IPS DF 4.7 (cell line): ENCODE results near the gene SUB1.
"Not testable (repeated sequence)": the region's sequence is repeated elsewhere in the genome, so short reads cannot be mapped to it uniquely, and the experiment has no call there.

Experiments used
- DNase-seq: peaks from one replicate; pipeline ENCODE4 v3.0.0-alpha.2; 2013; ENCODE audit warnings: low spot score; ENCODE audit errors: extremely low read depth

The SUB1 gene

DNA sequence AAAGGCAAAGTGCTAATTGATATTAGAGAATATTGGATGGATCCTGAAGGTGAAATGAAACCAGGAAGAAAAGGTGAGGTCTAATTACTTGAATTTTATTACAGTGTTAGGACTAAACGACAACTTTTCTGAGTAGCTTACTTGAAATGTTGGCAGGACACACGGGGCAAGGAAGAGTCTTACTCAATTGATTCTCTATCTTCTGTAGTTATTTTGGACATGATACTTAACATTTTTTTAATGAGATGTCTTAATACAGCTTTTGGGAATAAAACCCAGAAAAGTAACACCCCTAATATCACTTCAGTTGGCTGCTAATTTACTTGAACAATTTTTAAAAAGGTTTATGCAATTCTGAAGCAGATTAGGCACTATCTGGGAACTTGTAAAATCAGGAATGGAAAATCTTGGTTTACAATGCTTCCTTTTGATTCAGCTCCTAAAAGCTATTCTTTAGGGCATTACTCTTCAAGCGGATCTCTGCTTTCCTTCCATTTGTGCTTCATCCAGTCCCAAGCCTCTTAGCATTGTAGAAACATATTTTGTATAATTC, 13.7 kb downstream of the SUB1 start:
- DNase-seq, result no peak

DNA sequence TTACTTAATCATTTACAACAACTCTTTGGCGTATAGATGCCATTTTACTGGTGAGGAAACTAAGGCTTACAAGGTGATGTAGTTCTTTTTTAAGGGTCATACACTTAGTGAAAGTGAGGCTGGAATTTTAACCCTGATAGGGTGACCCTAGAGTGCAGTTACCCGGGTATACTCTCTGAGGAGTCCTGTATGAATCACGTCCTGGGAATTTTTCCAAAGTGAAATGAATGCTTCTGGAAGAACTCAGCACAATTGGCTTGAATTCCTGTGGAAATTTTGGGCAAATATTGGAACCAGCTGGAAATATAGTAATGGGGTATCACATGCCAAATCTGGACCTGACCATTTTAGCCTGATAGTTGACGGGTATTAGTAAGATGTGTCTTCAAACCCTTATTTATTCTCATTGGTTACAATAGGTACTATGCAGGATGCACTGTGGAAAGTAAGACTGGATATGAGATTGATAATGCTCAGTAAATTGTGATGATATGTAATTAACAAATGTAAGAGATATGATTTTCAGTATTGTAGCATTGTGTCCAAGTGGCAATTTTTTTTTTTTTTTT, 14.8 kb downstream of the SUB1 start:
- DNase-seq, result no peak

DNA sequence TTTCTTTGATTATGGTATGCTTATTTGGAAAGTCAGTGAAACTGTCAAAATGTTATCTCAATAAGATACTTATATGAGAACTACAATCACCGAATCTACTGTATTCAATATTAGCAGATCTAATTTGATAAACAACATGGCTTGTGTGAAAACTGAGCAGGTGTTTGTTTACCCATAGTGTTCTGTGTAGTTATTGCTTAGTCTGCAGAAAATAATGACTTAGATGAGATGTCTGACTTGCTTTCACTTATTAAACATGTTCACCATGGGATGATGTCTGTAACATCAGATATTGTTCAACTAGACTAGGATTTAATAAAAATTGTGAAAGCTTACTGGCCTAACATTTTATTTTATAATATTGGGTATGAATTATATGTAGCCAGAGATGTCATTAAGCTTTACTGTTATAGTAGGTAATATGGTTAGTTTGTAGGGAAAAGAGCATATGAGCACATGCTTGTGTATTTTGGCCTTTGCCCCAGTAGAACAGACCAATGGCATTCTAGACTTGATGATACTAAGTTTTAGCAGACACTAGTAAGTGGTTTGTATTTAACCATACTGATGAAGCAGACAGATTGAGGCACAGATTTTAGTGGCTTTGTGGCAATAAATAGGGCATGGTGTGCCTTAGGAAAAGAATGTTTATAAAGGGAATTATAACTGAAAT, 16.4 kb downstream of the SUB1 start:
- no peak for DNase-seq

DNA sequence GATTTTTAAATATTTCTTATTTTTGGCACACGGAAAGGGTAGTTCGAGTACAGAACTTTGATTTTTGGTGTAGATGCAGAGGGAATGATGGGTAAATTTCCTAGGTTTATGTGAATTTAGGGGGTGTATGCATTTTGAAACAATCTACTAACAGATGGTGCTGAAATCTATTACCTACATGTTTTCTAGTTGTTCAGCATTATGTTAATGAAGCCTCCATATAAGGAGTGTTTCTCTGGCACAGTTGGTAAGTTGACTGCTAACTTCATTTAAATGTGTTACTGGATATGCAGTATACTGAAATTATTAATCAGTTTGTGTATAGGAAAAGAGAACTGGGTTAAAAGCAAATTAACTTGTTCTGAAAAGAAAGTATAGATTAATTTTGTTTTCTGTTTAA, 17.5 kb downstream of the SUB1 start:
- no peak for DNase-seq

DNA sequence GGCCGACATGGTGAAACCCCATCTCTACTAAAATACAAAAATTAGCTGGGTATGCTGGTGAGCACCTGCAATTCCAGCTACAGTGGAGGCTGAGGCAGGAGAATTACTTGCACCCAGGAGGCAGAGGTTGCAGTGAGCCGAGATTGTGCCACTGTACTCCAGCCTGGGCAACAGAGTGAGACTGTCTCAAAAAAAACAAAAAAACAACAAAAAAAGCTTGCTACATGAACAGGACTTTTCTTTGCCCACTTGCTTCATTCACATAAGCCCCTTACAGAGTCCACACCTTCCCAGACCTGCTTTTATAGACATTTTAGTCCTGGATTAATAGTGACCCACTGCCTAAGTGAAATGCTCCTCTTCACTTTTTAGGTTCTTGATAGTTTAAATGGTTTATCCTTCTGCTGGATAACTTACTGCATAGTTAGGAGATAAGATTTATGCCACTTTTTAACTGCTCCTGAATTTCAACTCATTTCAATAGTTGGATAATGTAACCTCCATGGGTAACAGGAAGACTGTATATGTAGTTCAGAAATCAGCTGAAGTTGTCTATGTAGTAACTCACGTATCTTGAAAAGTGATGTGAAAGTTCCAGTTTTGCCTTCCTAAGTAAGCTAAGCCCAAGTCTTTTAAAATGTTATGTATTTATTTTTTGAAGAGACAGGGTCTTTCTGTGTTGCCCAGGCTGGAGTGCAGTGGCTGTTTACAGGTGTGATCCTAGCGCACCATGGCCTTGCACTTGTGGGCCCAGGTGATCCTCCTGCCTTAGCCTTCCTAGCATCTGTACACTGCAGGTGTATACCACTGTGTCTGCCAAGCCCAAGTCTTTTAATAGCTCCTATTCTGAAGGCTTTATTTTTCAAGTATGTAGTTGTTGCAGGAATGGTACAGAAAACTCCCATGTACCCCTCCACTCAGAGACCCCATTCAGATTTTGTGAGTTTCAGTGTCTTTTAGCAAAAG, 19.7 kb downstream of the SUB1 start:
- no peak for DNase-seq

DNA sequence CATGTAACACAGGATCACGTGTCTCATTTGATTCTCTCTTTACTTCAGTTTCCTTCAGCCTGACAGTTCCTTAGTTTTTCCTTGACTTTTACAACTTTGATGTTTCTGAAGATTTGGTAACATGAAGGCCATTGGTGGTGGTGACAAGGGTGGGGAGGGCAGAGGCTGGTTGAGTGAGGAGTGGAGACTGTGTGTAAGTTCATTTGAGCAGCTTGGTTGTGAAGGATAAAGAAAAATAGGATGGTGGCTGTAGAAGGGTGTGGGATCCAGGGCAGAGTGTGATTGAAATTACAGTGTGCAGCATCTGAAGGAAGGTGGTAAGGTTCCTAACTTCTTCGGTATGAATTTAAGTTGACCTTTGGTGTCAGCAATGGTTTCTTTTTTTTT, 20.4 kb downstream of the SUB1 start:
- DNase-seq, result no peak

DNA sequence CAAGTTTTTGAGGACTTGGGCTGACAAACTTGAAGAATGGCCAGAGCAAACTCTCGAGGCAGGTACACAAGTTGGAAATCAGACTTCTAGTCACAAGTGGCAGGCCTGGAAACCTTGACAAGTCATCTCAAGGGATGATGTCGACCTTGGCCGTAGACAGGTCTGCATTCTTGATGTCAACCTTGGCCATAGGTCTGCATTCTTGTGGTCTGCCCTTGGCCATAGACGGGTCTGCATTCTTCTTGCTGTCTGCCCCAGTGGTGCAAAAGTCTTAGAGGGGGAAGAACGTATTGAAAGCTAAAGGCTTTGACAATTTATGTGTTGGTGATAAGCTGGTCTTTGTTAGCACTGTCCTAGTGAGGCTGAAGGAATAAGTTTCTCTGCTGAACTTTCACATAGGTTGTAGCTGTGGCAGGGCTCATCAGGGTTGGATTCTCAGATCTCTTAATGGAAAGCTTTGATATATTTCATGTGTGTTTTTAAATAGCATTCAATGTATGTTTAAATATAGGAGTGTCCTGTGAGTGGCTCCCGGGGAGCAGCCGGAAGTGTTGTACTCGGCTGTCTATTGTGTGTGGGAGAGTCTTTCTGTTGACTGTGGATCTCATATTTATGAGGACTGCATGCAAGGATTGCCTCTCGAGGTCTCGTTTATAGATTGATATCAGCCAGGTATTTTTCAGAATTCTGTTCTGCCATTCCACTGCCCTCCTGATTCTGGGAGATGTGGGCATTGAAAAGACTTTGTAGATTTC, 27.0 kb downstream of the SUB1 start:
- DNase-seq, result no peak

DNA sequence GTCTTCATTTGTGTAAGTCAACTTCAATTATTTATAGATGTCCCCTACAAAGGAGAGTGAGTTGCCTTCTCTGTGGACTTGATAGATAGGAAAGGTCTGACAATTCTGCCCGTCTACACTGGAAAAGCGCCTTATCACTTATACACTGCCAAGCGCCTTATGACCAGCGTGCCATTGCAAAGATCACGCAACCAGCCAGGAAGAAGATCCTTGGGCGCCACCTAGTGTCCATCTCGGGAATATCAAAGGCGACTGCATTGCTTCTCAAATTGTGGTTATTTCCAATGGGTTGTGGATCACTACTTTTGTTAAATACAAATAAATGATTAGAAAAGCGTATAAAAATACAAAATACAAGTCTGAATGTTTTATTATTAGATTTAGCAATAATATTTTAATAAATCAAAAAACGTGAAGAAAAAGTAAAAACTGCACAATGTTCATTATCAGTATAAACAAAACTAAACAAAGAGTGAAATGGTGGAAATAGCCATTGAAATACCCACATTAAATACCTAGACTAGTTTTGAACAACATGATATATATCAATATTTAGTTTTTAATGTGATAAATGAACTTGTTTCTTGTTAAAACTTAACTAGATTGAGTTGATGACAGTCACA, 27.8 kb downstream of the SUB1 start:
- peak; percentile 60 for DNase-seq

DNA sequence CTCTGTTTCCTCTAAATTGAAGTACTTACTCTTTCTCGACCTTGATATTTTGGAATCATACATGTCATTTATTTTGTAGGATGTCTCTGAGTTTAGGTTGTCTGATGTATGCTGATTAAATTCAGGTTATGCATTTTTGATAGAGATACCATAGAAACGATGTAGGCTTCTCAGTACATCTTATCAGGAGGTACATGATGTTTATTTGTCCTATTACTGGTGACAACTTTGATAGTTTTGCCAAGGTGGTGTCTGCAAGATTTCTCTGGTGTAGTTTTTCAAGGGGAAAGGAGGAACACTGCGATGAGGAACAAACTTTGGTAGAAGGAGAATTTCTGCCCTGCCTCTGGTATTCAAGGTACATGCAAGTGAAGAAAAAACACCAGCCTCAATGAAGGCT, 29.9 kb downstream of the SUB1 start:
- no peak for DNase-seq

DNA sequence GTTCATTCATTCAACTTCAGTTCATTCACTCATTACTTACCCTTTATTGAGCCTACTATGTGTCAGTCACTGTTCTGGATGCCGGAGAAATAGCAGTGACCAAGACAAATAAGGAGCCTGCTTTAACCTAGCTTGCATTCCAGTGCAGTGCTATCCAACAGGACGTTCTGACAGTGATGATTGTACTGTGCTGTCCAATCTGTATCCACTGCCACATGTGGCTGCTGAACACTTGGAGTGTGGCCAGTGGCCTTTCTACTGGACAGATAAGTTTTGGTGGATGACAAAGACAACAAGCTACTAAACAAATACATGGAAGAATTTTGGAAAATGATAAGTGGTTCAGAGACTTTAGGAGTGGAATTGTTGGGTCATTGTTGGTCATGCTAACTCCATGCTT, 33.6 kb downstream of the SUB1 start:
- DNase-seq, result no peak

DNA sequence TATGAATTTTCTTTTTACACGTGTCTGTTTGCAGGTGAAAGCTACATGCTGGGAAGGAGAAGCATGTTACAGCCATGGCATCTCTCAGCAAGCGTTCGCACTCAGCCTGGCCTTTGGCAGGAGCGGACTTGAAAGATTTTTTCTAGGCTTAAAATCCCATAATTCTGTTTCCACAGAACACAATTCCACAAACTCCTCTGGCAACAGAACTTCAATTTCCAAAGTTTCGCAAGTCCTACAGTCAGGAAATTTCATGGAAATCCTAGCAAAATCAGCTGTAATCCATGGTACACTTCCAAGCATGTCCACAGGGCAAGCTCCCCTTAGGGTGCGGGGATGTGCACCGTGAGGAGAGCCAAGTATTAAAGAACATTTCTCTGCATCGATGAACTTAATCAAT, 35.9 kb downstream of the SUB1 start:
- DNase-seq, result no peak

DNA sequence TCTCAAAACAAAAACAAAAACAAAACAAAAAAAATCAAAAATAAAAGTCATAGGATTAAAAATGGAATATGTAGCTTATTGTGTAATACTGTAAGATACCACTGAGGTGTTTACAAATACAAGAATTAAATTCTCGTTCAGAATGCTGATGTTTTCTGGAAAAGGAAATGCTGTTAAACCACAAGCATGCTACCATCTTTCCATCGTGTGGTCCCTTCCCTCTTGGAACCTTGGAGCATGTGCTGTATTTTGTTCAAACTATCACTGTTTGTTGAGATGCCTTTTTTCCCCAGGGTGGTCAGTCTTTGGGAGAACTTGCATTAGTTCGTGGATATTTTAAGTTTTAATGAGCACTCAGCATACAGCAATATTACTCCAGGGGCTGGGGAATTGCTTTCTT, 39.7 kb downstream of the SUB1 start:
- no peak for DNase-seq

DNA sequence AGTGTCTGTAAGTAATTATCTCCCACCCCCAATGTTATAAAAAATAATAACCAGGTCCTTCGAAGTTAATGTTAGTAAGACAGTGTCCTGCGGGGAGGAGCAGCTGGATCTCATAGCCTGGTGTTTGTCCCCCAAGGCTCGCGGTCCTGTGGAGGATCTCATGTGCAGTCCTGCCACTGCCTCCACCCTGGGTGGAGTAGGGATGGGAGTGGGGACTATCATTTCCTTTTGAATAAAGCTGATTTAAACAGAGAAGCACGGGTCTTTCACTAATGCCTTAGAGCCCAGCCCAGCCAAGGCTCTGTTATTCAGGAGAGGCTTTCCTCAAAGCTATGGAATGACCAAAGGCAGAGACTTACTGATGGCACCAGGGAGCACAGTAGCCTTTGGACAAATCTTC, 40.2 kb downstream of the SUB1 start:
- no peak for DNase-seq

DNA sequence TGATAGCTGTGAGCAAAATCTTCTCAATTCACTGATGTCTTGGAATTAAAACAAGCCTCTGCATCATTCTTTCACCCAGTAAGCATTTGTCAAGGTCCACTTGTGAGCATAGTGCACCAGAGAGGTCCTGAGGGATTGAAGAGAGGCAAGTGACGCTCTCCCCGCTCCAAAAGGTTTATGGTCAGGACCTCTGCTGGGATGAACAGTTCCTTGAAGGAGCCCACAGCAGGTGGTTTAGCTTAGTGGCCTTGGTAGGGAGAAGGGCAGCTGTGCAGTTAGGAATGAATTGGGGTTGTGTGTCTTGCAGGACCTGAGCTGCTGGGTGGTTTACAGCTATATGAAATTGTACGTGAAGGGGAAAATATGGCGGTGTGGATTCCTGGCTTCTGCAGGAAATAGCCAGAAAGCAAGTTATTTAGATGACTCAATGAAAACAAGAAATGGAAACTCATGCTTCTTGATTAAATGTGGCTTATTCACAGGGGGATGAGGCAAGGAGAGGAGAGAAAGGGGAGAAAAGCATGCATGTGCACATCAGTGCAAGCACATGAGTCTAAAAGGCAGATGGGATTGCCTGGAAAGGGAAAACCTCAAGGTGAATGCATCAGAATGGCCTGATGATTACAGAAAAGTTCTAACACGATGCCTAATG, 42.0 kb downstream of the SUB1 start:
- DNase-seq, result no peak

DNA sequence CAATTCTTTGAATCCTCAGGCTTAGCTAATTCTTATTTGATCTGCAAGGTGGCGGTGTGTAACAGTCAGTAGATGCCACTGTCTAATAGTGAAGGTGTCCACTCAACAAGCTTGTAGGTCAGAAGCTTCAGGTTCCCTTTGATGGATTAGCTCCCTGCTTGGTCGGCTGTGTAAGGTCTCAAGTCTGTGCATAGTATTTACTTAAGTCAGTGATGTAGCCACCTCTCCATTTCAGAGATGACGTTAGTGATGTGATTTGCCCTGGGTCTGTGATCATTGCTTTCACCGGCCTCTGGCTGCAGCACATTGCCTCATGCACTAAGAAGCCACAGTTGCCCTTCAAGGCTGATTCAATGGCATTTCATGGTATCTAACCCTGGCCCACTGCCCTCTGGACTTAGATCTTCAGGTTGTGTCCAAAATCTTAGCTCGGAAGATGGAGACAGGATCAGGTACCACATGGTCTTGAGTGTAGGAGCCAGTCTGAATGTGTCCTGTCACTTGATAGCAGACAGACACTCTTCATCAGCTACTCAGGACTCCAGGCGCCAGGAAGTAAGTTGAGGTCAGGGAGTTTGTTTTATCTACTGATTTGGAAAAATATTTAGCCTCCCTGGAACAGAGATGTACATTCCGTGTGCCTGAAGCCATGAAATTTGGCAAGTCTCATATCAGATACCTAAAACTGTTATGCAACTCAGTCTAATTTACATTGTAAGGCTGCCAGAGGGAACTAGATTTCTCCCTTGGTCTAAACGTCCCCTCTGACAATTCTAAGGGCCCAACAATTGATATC, 42.9 kb downstream of the SUB1 start:
- DNase-seq, result no peak

DNA sequence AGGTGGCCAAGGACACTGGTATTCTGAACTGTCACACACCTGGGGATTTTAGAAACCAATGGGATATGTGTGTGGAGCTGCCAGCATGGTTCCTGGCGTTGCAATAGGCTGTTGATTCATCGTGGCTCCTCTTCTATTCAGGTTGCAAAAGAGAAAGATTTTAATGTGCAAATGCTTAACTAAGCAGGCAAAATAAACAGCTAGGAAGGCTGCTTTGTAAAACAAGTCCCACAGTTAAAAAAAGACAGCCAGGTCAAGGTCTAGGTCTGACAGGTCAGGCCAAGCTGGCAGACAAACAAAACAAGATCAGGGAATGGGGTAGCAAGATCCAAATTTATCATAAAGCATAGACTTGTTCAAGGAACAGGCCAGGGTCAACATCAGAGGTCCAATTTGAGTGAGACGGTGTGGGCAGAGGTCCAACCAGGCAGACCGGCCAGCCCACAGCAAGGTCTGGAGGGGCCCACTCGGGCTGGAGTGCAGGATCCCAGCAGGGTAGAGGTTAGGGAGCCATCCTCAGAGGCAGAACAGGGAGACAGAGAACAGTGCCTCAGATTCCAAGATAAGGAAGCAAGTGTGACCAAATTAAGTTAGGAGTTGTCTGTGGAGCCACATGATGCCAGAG, 45.6 kb downstream of the SUB1 start:
- no peak for DNase-seq

DNA sequence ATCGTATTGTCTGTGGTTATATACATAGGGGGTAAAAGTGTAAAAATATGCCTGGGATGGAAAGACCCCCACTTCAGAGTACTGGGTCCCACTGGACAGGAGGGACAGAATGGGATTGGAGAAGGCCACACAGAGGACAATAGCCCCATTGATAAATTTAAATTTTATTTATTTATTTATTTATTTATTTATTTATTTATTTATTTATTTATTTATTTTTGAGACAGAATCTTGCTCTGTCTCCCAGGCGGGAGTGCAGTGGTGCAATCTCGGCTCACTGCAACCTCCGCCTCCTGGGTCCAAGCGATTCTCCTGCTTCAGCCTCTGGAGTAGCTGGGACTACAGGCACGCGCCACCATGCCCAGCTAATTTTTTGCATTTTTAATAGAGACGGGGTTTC, 47.7 kb downstream of the SUB1 start:
- not testable (repeated sequence) for DNase-seq

DNA sequence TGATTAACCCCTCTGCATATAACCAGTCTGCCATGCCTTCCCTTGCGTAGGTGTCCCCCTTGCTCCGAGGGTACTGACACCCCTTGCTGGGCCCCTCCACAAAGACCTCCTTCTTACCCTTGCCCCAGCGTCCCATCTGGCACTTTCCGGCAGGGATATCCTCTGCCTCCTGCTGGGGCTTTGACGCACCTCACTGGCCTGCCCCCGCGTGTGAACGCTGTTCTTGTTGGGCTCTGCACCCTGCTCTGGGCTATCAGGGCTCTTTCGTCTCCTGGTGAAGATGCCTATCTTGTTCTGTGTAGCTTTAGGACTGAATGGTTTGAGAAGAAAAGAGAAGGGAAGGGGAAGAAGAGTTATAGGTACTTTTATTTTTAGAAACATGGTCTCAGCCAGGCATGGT, 53.0 kb downstream of the SUB1 start:
- no peak for DNase-seq

DNA sequence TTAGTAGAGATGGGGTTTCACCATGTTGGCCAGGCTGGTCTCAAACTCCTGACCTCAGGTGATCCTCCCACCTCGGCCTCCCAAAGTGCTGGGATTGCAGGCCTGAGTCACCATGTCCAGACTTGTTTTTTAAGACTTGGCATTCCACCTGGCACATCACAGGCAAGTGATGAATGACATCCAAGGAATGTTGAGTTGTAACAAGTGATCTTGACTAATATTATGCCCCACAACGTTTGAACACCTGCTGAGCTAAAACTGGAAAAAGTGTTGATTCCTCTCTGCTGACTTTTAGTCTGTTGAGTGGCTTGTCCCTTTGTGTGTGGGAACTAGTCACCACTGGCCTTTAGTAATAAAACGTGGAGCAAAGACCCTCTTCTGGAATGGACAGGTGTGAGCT, 54.6 kb downstream of the SUB1 start:
- no peak for DNase-seq
